H1 (cell line): ENCODE data around the gene MS4A15. TPM values are rescaled to one million over a fixed set of nuclear protein-coding genes. Genes with fewer than 3 reads are reported as not detected.

ENCODE experiments used
- MAFK ChIP-seq: IDR thresholded peaks from 2 replicates; pipeline ENCODE4 v1.6.1; 2012; ENCODE audit warnings: low read depth, mild to moderate bottlenecking, improper control_type of control experiment, low read length
- SIRT6 ChIP-seq: IDR thresholded peaks from one replicate; pipeline ENCODE4 v1.7.1; 2012; ENCODE audit warnings: low read length, inconsistent platforms
- TCF12 ChIP-seq: IDR thresholded peaks from 2 replicates; pipeline ENCODE4 v1.6.1; 2011; ENCODE audit warnings: low read depth, mild to moderate bottlenecking, low read length
- polyA plus RNA-seq, 7 experiments: library from polyadenylated mRNA; depleted of rRNA in 3 of 7; stranded (reverse) in 5 of 7; unstranded in 2 of 7; fragments of >200 nt in 5 of 7; fragments of 200-250 nt in 2 of 7; gene quantifications; 1 replicate in 5 of 7; 2 replicates in 1 of 7; 4 replicates in 1 of 7; pipeline versions ENCODE4 v1.2.1 to v1.2.3, GENCODE V29; 2011 to 2013; ENCODE audit warnings: missing spikeins in 2 of 7, mixed read lengths in 2 of 7
- total RNA-seq: library from RNA; stranded (reverse); fragmentation: NEBNext Ultra II Directional; extraction: Animal tissue kit (Norgen Biotek cat#: 25700); gene quantifications from 2 replicates; pipeline ENCODE4 v1.2.1, GENCODE V29; 2021

Gene MS4A15
- total and polyA plus RNA-seq, 2 of the 8 experiments (the other 6 are each of a cell fraction or from before 2014, with no cell fraction given): 0.15 to 0.17 TPM

- TF ChIP-seq MAFK (no peak), SIRT6 (no peak), TCF12 (no peak)
Observed at GRCh38 chr11:60739114-60739513, 17.6 kb upstream of the MS4A15 start (continued).
